ENCODE results near the gene TRMT44. TPM values are rescaled to one million over a fixed set of nuclear protein-coding genes. Genes with fewer than 3 reads are reported as not detected.

The TRMT44 gene
- total RNA-seq, 1 donor from 2014 or later = 24.5 TPM

DNA sequence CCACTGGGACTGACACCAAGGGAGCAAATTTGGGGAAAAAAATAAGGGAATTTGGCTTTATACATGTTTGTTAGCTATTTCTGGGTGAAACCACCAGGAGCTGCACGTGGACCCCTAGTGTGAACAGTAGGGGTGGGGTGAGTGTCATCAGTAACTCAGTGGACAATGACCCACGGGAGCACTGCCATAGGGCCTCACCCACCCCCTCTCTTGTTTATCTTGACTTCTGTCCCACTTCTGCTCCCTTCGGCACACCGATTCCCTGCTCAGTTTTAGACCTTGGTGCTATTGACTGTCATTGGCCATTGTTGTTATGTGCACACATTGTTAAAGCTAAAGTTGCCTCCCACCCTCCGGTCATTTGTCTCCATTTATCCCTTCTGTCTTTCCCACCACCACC, 9.0 kb upstream of the TRMT44 start:
- Mint-ChIP-seq H3K27ac (ENCODE audit: unreplicated experiment) (no peak overlapping the region), H3K36me3 (ENCODE audit: unreplicated experiment) (peaks cover 3% of the 10 kb centered on the region), H3K4me1 (ENCODE audit: unreplicated experiment) (peaks cover 17% of the 10 kb centered on the region), H3K9me3 (ENCODE audit: unreplicated experiment) (no peaks in the 10 kb centered on the region), H3K27me3 (ENCODE audit: unreplicated experiment) (no peaks in the 10 kb centered on the region), H3K4me3 (ENCODE audit: unreplicated experiment) (no peak overlapping the region)
- no peak for DNase-seq (ENCODE audit: extremely low spot score, unreplicated experiment)
- TF ChIP-seq, protein P1, sequence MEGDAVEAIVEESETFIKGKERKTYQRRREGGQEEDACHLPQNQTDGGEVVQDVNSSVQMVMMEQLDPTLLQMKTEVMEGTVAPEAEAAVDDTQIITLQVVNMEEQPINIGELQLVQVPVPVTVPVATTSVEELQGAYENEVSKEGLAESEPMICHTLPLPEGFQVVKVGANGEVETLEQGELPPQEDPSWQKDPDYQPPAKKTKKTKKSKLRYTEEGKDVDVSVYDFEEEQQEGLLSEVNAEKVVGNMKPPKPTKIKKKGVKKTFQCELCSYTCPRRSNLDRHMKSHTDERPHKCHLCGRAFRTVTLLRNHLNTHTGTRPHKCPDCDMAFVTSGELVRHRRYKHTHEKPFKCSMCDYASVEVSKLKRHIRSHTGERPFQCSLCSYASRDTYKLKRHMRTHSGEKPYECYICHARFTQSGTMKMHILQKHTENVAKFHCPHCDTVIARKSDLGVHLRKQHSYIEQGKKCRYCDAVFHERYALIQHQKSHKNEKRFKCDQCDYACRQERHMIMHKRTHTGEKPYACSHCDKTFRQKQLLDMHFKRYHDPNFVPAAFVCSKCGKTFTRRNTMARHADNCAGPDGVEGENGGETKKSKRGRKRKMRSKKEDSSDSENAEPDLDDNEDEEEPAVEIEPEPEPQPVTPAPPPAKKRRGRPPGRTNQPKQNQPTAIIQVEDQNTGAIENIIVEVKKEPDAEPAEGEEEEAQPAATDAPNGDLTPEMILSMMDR (IDR thresholded peaks at IDR 0.05) = no peak

DNA sequence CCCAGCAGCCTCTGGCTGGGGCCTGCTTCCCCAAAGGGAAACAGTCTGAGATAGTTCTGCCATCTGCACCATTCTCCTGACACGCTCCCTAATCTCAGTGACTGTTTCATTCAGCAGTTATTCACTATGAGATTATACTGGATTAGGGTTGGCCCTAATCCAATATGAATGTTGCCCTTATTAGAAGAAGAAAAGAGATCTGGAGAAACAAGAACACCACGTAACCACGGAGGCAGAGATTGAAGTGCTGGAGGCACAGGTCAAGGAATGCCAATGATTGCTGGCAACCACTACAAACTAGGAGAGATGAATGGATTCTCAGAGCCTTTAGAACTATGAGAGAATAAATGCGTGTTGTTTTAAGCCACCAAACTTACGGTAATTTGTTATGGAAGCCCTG, 7.4 kb upstream of the TRMT44 start:
- TF ChIP-seq, protein P1 (IDR thresholded peaks at IDR 0.05) = no peak
- Mint-ChIP-seq H3K27ac (ENCODE audit: unreplicated experiment) (no peak overlapping the region), H3K4me3 (ENCODE audit: unreplicated experiment) (no peak overlapping the region), H3K27me3 (ENCODE audit: unreplicated experiment) (no peaks in the 10 kb centered on the region), H3K9me3 (ENCODE audit: unreplicated experiment) (no peaks in the 10 kb centered on the region), H3K36me3 (ENCODE audit: unreplicated experiment) (peaks cover 3% of the 10 kb centered on the region), H3K4me1 (ENCODE audit: unreplicated experiment) (peaks cover 11% of the 10 kb centered on the region)
- DNase-seq (ENCODE audit: extremely low spot score, unreplicated experiment) = no peak

DNA sequence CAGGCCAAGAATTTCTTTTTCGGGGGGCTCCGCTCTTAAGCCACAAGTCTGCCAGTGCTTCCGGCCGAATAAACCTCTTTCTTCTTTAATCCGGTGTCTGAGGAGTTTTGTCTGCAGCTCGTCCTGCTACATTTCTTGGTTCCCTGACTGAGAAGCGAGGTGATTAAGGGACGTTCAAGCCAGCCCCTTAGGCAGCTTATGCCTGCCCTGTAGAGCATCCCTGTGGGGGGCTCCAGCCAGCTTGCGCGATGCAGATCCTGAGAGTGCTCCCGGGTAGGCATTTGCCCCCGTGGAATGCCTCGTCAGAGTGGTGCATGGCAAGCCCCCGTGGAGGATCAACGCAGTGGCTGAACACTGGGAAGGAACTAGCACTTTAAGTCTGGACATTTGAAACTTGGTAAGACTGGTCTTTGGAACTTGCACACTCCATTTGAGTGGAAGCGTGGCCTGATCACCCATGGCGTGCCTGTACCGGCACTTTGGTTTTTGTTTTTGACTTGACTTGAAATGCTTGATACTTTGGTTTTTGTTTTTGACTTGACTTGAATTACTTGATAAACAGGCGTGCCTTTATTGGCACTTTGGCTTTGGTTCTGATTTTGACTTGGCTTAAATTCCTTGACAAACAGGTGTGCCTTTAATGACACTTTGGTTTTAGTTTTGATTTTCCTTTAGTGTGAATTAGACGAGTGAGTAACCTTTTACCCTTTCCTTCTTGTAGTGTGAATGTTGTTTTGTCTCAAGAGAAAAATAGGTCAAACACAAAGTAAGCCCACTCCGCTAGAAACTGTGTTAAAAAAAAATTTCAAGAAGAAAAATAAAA, 6.1 kb upstream of the TRMT44 start:
- peaks cover 3% of the 10 kb centered on the region for H3K36me3 Mint-ChIP-seq (ENCODE audit: unreplicated experiment)
- no peaks in the 10 kb centered on the region for H3K9me3 Mint-ChIP-seq (ENCODE audit: unreplicated experiment)
- TF ChIP-seq, protein P1 (IDR thresholded peaks at IDR 0.05) = no peak
- no peak overlapping the region for H3K27ac Mint-ChIP-seq (ENCODE audit: unreplicated experiment)
- no peaks in the 10 kb centered on the region for H3K27me3 Mint-ChIP-seq (ENCODE audit: unreplicated experiment)
- H3K4me3 Mint-ChIP-seq (ENCODE audit: unreplicated experiment) = no peak overlapping the region
- DNase-seq (ENCODE audit: extremely low spot score, unreplicated experiment) = no peak
- H3K4me1 Mint-ChIP-seq (ENCODE audit: unreplicated experiment) = peaks cover 11% of the 10 kb centered on the region

DNA sequence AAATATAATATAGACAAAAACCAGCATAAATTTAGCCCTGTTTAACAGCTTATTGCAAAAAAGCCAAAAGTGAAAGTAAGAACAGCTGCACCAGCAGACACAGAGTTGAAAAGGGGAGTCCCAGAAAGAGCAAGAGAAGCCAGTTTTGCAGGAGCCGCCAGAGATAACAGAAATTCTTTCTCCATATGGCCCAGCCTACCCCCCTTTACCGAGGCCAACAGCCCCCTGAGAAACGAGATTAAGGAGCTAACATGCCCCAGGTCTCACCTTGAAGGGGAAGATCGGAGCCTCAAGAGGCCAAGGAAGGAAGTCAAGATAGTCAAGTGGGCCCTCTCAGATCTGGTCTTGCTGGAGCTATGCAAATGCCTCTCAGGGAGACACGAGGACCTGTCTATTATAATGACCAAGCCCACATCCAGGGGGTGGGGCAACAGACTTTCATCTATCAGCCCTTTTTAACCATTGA, 4.9 kb upstream of the TRMT44 start:
- TF ChIP-seq, protein P1 (IDR thresholded peaks at IDR 0.05) = no peak
- Mint-ChIP-seq H3K9me3 (ENCODE audit: unreplicated experiment) (no peaks in the 10 kb centered on the region), H3K27me3 (ENCODE audit: unreplicated experiment) (no peaks in the 10 kb centered on the region), H3K27ac (ENCODE audit: unreplicated experiment) (no peak overlapping the region), H3K4me1 (ENCODE audit: unreplicated experiment) (peaks cover 22% of the 10 kb centered on the region), H3K4me3 (ENCODE audit: unreplicated experiment) (no peak overlapping the region), H3K36me3 (ENCODE audit: unreplicated experiment) (peaks cover 3% of the 10 kb centered on the region)
- DNase-seq (ENCODE audit: extremely low spot score, unreplicated experiment) = no peak

DNA sequence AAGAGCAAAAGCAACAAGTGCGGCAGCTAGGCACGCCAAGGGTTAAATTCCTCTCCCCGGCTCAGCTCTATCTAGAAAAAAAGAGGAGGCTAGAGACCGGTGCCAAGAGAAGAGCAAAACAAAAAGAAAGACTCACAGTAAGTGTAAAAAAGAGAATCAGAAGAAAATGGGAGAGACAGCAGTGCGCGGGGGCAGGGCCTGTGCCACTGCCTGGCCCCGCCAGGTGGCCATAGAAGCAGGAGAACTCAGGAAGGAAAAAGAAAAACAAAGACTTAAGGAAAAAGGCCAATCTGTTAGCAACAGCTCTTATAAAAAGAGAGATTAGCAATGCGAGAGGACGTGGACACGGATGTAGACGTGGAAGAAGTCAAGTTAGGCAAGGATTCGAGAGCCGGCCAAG, 3.3 kb upstream of the TRMT44 start:
- TF ChIP-seq, protein P1 (IDR thresholded peaks at IDR 0.05) = no peak
- Mint-ChIP-seq H3K4me1 (ENCODE audit: unreplicated experiment) (peaks cover 35% of the 10 kb centered on the region), H3K9me3 (ENCODE audit: unreplicated experiment) (no peaks in the 10 kb centered on the region), H3K4me3 (ENCODE audit: unreplicated experiment) (no peak overlapping the region), H3K27me3 (ENCODE audit: unreplicated experiment) (no peaks in the 10 kb centered on the region), H3K36me3 (ENCODE audit: unreplicated experiment) (peaks cover 3% of the 10 kb centered on the region), H3K27ac (ENCODE audit: unreplicated experiment) (no peak overlapping the region)
- no peak for DNase-seq (ENCODE audit: extremely low spot score, unreplicated experiment)

Measured in osteocyte (in vitro differentiated cells).